Embryonic facial prominence (tissue), 1 donor: ENCODE measurements around the gene LGR4.
A peak's percentile ranks its signal among the peaks of the same experiment; 100 is the strongest.

Source experiments
- DNase-seq: peaks from one replicate; pipeline ENCODE4 v3.0.0-alpha.2; 2016; ENCODE audit errors: extremely low spot score

Gene LGR4

GRCh38 chr11:27487706-27488105 lies 15.1 kb upstream of the LGR4 start:
- no peak for DNase-seq

GRCh38 chr11:27485930-27486773 lies 13.6 kb upstream of the LGR4 start:
- peak; percentile 79 for DNase-seq

- DNase-seq, result no peak
Measured at GRCh38 chr11:27482793-27483192, 10.2 kb upstream of the LGR4 start.

GRCh38 chr11:27481992-27482391 lies 9.4 kb upstream of the LGR4 start:
- no peak for DNase-seq

GRCh38 chr11:27477831-27478230 lies 5.2 kb upstream of the LGR4 start:
- DNase-seq, result no peak

- DNase-seq, result no peak
Measured at GRCh38 chr11:27477243-27477642, 4.7 kb upstream of the LGR4 start.

- DNase-seq, result no peak
Measured at GRCh38 chr11:27475622-27476021, 3.0 kb upstream of the LGR4 start.

- DNase-seq, result no peak
Measured at GRCh38 chr11:27473017-27473406, 422 bp upstream of the LGR4 start.

- DNase-seq, result no peak
Measured at GRCh38 chr11:27471589-27472397, 797 bp downstream of the LGR4 start.

GRCh38 chr11:27470826-27471588 lies 1.6 kb downstream of the LGR4 start:
- DNase-seq, result no peak

GRCh38 chr11:27470166-27470565 lies 2.4 kb downstream of the LGR4 start:
- no peak for DNase-seq

- DNase-seq, result no peak
Measured at GRCh38 chr11:27468995-27469695, 3.4 kb downstream of the LGR4 start.

- no peak for DNase-seq
Measured at GRCh38 chr11:27468209-27468994, 4.2 kb downstream of the LGR4 start.

GRCh38 chr11:27467181-27467913 lies 5.2 kb downstream of the LGR4 start:
- DNase-seq, result no peak

GRCh38 chr11:27466363-27466762 lies 6.2 kb downstream of the LGR4 start:
- DNase-seq, result no peak

- DNase-seq, result no peak
Measured at GRCh38 chr11:27465629-27466028, 7.0 kb downstream of the LGR4 start.

- no peak for DNase-seq
Measured at GRCh38 chr11:27464909-27465308, 7.7 kb downstream of the LGR4 start.

- no peak for DNase-seq
Measured at GRCh38 chr11:27464289-27464696, 8.3 kb downstream of the LGR4 start.

GRCh38 chr11:27462543-27462942 lies 10.0 kb downstream of the LGR4 start:
- DNase-seq, result no peak
